Activated naive CD4-positive, alpha-beta T cell treated with anti-CD3 and anti-CD28 coated beads, Interleukin-2, amount 50 U/mL, for 72 hours (primary cell): ENCODE data around the gene ELN. TPM values are rescaled to one million over a fixed set of nuclear protein-coding genes. Genes with fewer than 3 reads are reported as not detected.

Experiments
- ATAC-seq, 2 donors: fragments of 150-1000 bp; cut with Tn5 transposase; 2 replicates each; pipeline ENCODE4 v1.10.0; 2021; ENCODE audit warnings: mild to moderate bottlenecking in 2 of 2, moderate library complexity in 2 of 2
- DNase-seq, 2 donors: peaks; one replicate each; pipeline ENCODE4 v3.0.0; 2021 to 2022; ENCODE audit warnings: low spot score in 2 of 2
- H3K27ac Mint-ChIP-seq, 2 donors: one replicate each; pipeline ENCODE4 v1.8.0; 2022; ENCODE audit warnings: mild to moderate bottlenecking in 2 of 2, mixed read lengths in 2 of 2
- H3K36me3 Mint-ChIP-seq, 2 donors: one replicate each; pipeline ENCODE4 v1.8.0; 2022; ENCODE audit warnings: mixed read lengths in 2 of 2
- H3K9me3 Mint-ChIP-seq, 2 donors: one replicate each; pipeline ENCODE4 v1.8.0; 2022; ENCODE audit warnings: mixed read lengths in 2 of 2
- total RNA-seq, 2 donors: library from RNA; stranded (reverse); gene quantifications; one replicate each; pipeline ENCODE4 v1.2.3, GENCODE V29; 2022

ELN gene
- total RNA-seq, 2 donors from 2014 or later, result not detected

DNA sequence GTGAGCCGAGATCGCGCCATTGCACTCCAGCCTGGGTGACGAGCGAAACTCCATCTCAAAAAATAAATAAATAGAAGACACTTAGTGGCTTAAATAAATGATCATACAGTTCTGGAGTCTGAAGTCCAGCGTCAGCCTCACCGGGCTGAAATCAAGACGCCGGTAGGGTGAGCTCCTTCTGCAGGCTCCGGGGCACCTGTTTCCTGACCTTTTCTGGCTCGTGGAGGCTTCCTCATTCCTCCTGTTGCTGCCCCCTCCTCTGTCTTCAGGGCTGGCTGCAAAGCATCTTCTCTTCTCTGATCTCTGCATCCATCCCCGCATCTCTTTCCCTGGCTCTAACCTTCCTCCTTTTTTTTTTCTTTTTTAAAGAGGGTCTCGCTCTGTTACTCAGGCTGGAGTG is 88.4 kb downstream of the ELN start:
- Mint-ChIP-seq H3K36me3 (peaks cover 0 to 5% of the 10 kb centered on the region in 2 donors), H3K9me3 (no peaks in the 10 kb centered on the region), H3K27ac (no peak overlapping the region)
- DNase-seq (no peak), ATAC-seq (no peak)

Other genes starting within 250 kb of the ELN start
- under 1 TPM; 0.10 to 0.57 TPM for gene CLDN4, start 197.2 kb upstream of the ELN start, total RNA-seq
- 1 to 10 TPM in 1 of 2 donors, under 1 TPM in 1; 0.50 to 3.4 TPM for gene METTL27, start 185.7 kb upstream of the ELN start, total RNA-seq
- not detected for gene TMEM270, start 167.0 kb upstream of the ELN start, total RNA-seq
- gene LIMK1, start 55.6 kb downstream of the ELN start, total RNA-seq, result 10 to 100 TPM; 12.2 to 17.1 TPM
- gene EIF4H, start 146.2 kb downstream of the ELN start, total RNA-seq, result 100 to 1,000 TPM; 255 to 470 TPM
- gene LAT2, start 181.8 kb downstream of the ELN start, total RNA-seq, result 1 to 10 TPM; 7.7 to 9.6 TPM
- gene RFC2, start 226.2 kb downstream of the ELN start, total RNA-seq, result 10 to 100 TPM; 80.1 to 84.5 TPM